ENCODE measurements around the gene ZNF816.
"Not testable (repeated sequence)": the region's sequence is repeated elsewhere in the genome, so short reads cannot be mapped to it uniquely, and the experiment has no call there.

ZNF816 gene

DNA sequence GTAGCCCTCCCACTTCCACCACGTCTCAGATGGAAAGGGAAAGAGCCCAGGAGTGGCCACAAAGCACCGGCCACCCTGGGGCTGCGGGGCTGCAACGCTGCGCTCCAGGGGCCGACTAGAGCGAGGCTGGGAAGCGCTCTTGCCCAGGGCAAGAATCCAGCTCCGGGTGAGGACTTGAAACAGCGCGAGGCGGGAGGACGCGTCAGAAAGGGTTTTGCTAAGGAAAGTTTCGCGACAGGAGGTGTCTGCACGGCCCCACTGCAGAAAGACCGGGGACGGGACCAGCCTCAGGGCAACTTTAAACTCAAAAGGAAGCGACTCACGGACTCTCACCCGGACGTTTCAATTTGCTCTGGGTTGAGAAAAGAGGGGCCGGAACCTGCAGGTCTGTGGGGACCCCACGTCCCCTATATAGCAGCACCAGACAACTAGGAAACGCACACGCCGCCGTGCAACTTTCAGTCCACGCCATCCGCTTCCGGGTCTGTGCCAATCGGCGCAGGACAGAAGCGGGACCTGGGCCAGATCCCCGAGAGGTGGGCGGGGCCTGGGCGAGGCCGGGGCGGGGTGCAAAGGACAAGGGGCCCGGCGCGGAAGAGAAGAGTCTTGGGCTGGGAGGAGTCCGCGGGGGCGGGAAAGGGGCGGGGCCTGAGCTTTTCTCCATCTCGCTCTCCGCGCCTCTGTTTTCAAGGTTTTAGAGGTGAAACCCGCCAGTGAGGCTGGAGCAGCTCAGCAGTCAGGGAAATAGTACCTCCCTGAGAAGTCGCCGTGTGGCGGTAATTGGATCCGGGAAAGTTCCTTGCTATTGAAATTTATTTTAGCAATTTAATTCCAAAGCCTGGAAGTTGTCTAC lies at the start of gene ZNF816:
TSS of gene ZNF816 (minus strand) at position 488 of the 853 bp plus-strand sequence. CDS start 6,792 bp downstream, outside the sequence.
- DNase-seq: peak; percentile 76 to 84

DNA sequence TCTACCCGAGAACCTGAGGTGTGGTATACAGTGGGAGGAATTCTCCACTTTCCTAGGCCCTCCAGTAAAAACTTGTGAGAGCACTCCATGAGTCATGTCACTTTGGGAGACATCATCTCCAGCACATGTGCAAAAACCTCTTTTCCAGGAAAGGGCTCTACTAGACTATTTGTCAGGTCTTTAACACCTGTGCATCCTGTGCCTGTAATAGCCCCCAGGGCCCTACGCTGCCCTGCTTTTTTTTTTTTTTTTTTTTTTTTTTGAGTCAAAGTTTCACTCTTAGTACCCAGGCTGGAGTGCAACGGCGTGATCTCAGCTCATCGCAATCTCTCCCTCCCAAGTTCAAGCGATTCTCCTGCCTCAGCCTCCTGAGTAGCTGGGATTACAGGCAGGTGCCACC lies 49.3 kb upstream of the ZNF816 start:
- no peak for DNase-seq

DNA sequence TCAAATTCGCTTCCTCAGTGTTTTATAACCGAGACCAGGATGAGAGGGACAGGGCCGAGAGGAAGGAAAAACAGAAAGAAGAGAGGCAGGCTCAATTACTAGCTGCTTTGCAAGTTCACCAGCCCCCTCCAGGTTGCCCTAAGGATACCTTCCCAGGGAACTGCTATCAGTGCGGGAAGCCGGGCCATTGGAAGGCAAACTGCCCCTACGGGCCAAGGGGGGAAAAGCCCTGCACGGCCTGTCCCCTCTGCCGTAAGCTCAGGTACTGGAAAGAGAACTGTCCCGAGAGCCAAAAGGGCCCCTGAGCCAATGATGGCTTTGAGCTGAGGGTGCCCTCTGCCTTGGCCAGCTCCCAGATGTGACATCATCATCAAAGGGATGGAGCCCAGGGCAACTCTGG lies 47.8 kb upstream of the ZNF816 start:
- no peak for DNase-seq

- DNase-seq: no peak
These were observed 45.5 kb upstream of the ZNF816 start for GRCh38 chr19:53008061-53008778.

- DNase-seq: no peak
These were observed 44.9 kb upstream of the ZNF816 start for GRCh38 chr19:53007606-53008005.

DNA sequence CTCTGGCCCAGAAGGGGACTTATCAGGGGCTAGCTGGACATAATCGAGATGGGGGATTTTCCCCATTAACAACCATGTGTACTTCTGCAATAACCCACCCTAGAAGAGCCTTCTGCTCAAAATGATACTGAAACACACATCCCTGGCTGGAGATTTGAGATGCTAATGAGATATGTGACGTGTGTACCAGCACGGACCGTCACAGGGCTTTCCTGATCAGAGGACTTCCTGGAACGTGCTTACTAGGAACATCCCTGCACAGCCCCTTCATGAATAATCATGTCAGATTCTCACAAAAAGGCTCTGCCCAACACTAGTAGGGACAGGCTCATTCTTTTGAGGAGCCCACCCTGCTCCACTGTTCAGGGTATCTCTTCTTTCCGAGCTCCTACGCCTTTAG lies 44.5 kb upstream of the ZNF816 start:
- no peak for DNase-seq

- no peak for DNase-seq
These were observed 41.6 kb upstream of the ZNF816 start for GRCh38 chr19:53004242-53004641.

DNA sequence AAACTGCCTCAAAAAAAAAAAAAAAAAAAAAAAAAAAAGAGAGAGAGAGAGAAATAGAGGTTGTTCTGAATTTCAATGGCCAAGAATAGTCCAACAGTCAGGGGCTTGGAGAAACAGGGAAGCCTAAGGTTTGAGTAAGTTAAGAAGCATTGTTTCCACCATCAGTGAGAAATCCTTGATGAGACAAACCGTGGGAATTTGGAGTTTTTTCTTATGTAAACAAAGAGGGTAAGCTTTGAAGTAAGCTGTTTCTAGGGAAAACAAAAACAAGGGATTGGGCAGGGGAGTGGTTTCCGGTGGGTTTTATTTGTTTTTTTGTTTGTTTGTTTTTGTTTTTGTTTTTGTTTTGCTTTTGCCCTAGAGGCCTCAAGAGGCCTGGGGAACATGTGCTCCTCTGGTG lies 39.8 kb upstream of the ZNF816 start:
- no peak for DNase-seq

GRCh38 chr19:52997975-52998374 lies 35.3 kb upstream of the ZNF816 start:
- no peak for DNase-seq

DNA sequence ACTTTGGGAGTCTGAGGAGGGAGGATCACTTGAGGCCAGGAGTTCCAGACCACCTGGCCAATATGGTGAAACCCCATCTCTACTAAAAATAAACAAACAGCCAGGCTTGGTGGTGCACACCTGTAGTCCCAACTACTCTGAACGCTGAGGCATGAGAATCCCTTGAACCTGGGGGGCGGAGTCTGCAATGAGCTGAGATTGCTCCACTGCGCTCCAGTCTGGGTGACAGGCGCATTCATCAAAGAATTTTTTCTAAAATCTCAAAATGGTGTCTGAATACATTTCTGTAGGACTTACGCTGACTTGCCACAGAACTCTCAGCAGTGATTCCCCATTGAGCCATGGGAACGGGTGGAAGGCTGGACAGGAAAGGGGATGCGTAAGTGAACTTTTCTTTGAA lies 33.0 kb upstream of the ZNF816 start:
- no peak for DNase-seq

DNA sequence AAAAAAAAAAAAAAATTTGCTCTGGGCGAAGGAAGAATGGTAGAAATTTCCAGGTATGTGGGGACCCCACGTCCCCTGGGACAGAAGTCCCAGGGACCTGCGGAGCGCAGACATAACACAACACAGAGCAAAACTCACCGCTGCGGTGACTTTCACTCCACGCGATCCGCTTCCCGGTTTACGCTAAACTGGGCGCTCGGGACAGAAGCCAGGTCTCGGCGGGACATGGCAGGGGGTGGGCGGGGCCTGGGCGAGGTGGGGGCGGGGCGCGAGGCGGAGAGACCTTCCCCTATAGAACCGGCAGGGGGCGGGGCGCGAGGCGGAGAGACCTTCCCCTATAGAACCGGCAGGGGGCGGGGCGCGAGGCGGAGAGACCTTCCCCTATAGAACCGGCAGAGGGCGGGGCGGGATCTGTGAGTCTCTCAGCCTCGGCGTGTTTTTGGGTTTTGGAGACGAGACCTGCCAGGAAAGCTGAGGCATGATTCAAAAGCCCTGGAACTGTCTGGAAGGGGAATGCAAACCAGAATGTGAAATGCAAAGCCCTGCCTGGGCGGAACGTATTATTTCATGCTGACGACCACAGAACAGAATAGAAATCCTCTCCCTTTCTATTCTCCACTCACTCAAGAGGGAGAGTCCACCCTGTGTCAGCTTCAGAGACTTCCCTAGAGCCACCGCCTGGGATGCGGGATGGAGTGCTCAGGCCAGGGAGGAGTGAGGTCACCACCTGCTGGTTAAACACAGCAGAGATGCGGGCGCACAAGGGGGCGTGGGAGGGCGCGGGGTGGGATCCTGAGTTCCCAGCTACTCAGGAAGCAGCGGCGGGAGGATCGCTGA lies 30.9 kb upstream of the ZNF816 start:
- peak; percentile 1 to 3 for DNase-seq

DNA sequence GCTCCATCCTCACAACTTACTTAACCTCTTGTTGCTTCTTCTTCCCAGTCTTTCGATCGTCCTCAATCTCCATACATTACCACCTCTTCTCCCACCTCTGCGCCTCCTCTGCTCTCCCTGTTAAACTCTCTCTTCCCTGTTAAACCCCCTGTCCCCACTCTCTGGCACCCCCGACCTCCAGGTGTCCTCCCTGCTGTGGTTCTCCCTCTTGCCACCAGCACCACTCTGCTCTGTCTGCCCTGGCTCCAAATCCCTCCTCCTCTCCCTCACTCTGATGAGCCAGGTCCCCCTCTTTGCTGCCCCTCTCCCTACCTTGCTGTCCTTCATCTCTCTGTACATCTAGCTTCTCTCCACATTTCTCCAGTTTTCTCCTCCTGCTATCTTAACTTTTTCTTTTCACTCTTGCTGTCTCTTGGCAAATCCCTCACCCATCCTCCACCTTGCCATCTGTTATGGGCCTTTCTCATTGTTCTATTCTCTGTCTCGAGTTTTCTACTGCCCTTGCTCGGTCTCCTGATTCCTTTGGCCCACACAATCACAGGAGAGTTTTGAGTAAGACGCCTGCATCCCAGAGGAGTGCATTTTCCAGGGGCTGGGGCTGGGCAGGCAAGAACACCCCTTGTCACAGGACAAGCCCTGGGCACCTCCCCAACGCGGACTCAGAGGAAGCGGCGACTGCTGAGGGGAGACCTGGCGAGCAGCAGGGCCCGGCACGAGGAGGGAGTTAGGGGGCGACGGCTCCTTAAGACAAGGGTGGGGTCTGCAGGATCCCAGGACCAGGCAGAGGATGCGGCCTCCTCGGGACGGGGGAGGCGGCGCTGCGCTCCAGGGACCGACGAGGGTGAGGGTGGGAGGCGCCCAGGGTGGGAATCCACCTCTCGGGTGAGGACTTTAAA lies 29.7 kb upstream of the ZNF816 start:
- no peak for DNase-seq

- no peak for DNase-seq
These were observed 28.8 kb upstream of the ZNF816 start for GRCh38 chr19:52991484-52991883.

DNA sequence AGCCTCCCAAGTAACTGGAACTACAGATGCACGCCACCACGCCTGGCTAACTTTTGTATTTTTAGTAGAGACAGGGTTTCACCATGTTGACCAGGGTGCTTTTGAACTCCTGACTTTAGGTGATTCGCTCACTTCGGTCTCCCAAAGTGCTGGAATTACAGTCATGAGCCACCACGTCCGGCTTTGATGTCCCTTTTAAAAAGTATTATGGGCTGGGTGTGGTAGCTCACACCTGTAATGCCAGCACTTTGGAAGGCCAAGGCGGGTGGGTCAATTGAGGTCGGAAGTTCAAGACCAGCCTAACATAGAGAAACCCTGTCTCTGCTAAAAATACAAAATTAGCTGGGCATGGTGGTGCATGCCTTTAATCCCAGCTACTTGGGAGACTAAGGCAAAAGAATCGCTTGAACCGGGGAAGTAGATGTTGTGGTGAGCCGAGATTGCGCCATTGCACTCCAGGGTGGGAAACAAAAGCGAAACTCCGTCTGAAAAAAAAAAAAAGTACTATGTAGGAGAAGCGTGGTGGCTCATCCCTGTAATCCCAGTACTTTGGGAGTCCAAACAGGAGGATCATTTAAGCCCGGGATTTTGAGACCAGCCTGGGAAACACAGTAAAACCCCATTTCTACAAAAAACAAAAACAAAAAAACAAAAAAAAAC lies 28.2 kb upstream of the ZNF816 start:
- DNase-seq: no peak

DNA sequence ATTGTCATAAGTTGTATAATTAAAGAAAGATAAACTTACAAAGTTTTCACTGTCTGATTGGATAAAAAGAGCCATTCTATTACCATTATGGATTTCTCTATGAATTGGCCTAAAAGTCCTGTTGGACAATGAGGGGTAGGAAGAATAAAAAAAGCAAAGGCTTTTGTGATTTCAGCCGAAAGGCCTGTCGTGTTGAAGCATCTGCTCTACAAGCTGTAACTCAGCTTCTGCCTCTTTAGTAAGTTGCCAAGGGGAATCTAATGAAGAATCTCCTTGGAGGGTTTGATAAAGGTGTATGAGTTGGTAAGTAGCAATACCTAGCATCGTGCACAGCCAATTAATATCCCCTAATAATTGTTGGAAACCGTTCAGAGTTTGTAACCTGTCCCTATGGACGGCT lies 25.8 kb upstream of the ZNF816 start:
- DNase-seq: no peak

DNA sequence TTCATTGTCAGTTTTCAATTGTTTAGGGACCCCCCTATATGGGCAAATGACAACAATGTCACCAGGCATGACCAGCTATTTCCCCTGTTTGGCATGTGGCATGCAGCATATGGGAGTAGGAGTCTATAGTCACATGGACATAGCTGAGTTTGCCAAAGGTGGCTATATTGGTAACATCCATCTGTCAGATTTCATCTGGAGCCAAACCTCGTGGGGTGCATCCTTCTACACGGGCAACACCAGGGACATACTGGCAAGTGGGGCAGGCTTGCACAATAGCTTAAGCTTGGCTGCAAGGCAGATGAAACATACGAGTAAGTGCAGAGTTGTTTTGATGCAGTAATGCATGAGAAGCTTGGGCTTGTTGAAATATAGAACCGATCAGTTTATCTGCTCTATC lies 24.5 kb upstream of the ZNF816 start:
- DNase-seq: no peak

DNA sequence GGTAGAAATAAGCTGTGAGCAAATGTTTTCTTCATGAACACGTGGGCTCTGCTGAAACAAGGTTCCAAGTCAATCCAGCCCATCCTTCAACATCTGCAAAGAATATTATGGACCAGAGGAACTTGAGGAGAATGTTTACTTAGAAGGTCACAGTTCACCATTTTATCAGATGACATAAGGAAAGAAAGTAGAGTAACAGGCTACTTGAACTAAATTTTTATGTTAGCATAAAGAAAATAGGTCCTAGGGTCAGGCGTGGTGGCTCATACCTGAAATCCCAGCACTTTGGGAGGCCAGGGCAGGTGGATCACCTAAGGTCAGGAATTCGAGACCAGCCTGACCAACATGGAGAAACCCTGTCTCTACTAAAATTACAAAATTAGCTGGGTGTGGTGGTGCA lies 20.5 kb upstream of the ZNF816 start:
- not testable (repeated sequence) for DNase-seq

DNA sequence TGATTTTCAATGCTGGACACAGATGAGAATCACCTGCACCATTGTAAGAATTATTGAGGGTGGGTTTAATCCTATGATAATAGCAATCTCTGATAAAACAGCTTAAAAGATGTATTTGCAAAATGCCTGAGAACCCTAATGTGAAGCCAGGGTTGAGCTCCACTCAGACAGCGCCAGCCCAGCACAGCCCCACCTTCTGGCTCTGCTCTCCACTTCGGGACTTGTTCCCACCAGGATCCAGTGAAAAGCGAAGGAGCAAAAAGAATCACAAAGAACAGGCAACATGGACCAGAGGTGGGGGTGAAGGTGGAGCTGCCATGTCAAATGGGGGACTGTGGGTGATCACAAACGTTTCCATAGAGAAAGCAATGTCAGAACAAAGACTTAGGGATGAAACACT lies 18.6 kb upstream of the ZNF816 start:
- DNase-seq: no peak

DNA sequence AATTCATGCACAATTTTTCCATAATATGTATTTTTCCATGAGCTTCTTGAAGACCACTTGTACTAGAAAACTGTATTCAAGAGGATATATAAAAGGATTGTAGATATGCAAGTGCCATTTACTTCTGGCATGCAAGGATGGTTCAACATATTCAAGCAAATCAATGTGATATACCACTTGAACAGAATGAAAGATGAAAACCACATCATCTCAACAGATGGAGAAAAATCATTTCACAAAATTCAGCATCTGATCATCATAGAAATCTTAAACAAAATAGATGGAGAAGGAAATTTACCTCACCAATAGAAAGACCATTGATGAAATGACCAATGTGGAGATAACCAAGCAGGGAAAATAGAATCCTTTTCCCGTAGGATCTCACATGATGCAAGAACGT lies 5.1 kb upstream of the ZNF816 start:
- no peak for DNase-seq

DNA sequence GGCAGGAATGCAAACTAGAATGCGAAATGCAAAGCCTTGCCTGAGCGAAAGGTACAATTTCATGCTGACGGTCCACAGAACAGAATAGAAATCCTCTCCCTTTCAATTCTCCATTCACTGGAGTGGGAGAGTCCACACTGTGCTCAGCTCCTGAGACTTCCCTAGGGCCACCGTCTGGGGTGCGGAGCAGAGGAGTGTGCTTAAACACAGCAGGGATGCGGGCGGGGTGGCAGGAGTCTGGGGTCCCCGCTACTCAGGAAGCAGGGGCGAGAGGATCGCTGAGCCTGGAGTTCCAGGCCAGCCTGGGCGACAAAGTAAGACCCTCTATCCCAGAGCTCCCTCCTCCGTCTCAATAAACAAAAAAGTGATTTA lies 552 bp upstream of the ZNF816 start:
- DNase-seq: no peak

- no peak for DNase-seq
These were observed 700 bp downstream of the ZNF816 start for GRCh38 chr19:52961981-52962380.
